ENCODE measurements around the gene MS4A14. TPM values are rescaled to one million over a fixed set of nuclear protein-coding genes. Genes with fewer than 3 reads are reported as not detected.

Gene MS4A14
- total and polyA plus RNA-seq, 2 experiments from 2014 or later: not detected

GRCh38 chr11:60348116-60348515, 48.1 kb upstream of the MS4A14 start:
- H3K36me3 Mint-ChIP-seq (ENCODE audit: low read depth): 0 out of 3 replicates have a peak, but pooled peaks cover 4% of the 10 kb centered on the region
- no peaks in the 10 kb centered on the region for H3F3A ChIP-seq (replicated peaks; ENCODE audit: low read depth)

GRCh38 chr11:60349990-60350389, 46.3 kb upstream of the MS4A14 start:
- H3K4me3 Mint-ChIP-seq: no peak overlapping the region
- H3K36me3 ChIP-seq (ENCODE audit: insufficient read depth): no peaks in the 10 kb centered on the region
- H3K27me3 ChIP-seq (ENCODE audit: insufficient read depth): no peaks in the 10 kb centered on the region
- H3K9me3 Mint-ChIP-seq: peaks cover 24% of the 10 kb centered on the region
- DNase-seq (ENCODE audit: low spot score): no peak
- no peaks in the 10 kb centered on the region for H3F3A ChIP-seq (replicated peaks; ENCODE audit: low read depth)
- H4K20me1 ChIP-seq (replicated peaks; ENCODE audit: insufficient read depth): no peaks in the 10 kb centered on the region
- H3K79me2 ChIP-seq (replicated peaks; ENCODE audit: insufficient read depth): no peaks in the 10 kb centered on the region
- peaks cover 11% of the 10 kb centered on the region; the same call in 1 of the 3 replicates for H3K36me3 Mint-ChIP-seq (ENCODE audit: low read depth)
- H3K4me1 ChIP-seq (ENCODE audit: insufficient read depth): no peaks in the 10 kb centered on the region
- no peak overlapping the region for H3K4me2 ChIP-seq
- no peak for ATAC-seq
- H3K27ac ChIP-seq (ENCODE audit: low read depth): no peak overlapping the region
- H3K27ac Mint-ChIP-seq: no peak overlapping the region
- no peaks in the 10 kb centered on the region for H3K4me1 Mint-ChIP-seq
- peaks cover 13% of the 10 kb centered on the region; the same call in 1 of the 2 replicates for H3K9me2 ChIP-seq (ENCODE audit: insufficient read depth)
- no peak overlapping the region for H3K4me3 ChIP-seq
- H2AFZ ChIP-seq: no peak overlapping the region
- peaks cover 2% of the 10 kb centered on the region for H3K27me3 Mint-ChIP-seq (ENCODE audit: insufficient read depth, low read depth, poor library complexity)
- TF ChIP-seq CREB1 (CRISPR knock-in tag; IDR thresholded peaks at IDR 0.05; ENCODE audit: low read depth) (no peak), STAT1 (IDR thresholded peaks at IDR 0.05; ENCODE audit: unreplicated experiment) (no peak), JUNB (IDR thresholded peaks at IDR 0.05; ENCODE audit: unreplicated experiment) (no peak), ZNF462 (CRISPR knock-in tag; IDR thresholded peaks at IDR 0.05) (no peak), ZNF331 (CRISPR knock-in tag; IDR thresholded peaks at IDR 0.05; ENCODE audit: low read depth) (no peak)
- TF ChIP-seq, protein P1, sequence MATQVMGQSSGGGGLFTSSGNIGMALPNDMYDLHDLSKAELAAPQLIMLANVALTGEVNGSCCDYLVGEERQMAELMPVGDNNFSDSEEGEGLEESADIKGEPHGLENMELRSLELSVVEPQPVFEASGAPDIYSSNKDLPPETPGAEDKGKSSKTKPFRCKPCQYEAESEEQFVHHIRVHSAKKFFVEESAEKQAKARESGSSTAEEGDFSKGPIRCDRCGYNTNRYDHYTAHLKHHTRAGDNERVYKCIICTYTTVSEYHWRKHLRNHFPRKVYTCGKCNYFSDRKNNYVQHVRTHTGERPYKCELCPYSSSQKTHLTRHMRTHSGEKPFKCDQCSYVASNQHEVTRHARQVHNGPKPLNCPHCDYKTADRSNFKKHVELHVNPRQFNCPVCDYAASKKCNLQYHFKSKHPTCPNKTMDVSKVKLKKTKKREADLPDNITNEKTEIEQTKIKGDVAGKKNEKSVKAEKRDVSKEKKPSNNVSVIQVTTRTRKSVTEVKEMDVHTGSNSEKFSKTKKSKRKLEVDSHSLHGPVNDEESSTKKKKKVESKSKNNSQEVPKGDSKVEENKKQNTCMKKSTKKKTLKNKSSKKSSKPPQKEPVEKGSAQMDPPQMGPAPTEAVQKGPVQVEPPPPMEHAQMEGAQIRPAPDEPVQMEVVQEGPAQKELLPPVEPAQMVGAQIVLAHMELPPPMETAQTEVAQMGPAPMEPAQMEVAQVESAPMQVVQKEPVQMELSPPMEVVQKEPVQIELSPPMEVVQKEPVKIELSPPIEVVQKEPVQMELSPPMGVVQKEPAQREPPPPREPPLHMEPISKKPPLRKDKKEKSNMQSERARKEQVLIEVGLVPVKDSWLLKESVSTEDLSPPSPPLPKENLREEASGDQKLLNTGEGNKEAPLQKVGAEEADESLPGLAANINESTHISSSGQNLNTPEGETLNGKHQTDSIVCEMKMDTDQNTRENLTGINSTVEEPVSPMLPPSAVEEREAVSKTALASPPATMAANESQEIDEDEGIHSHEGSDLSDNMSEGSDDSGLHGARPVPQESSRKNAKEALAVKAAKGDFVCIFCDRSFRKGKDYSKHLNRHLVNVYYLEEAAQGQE (IDR thresholded peaks at IDR 0.05; ENCODE audit: unreplicated experiment): no peak

More at GRCh38 chr11:60348116-60348515, 48.1 kb upstream of the MS4A14 start:
- H3K27me3 ChIP-seq (ENCODE audit: insufficient read depth): no peaks in the 10 kb centered on the region
- no peaks in the 10 kb centered on the region for H3K4me1 ChIP-seq (ENCODE audit: insufficient read depth)
- no peak overlapping the region for H3K27ac ChIP-seq (ENCODE audit: low read depth)
- Mint-ChIP-seq H3K27me3 (ENCODE audit: insufficient read depth, low read depth, poor library complexity) (peaks cover 2% of the 10 kb centered on the region), H3K9me3 (peaks cover 9% of the 10 kb centered on the region; the same call in 1 of the 3 replicates), H3K4me3 (no peak overlapping the region), H3K27ac (no peak overlapping the region), H3K4me1 (no peaks in the 10 kb centered on the region)
- H2AFZ ChIP-seq: no peak overlapping the region
- H3K9me2 ChIP-seq (ENCODE audit: insufficient read depth): peaks cover 7% of the 10 kb centered on the region; the same call in 1 of the 2 replicates
- peak; percentile 62 for ATAC-seq
- H3K79me2 ChIP-seq (replicated peaks; ENCODE audit: insufficient read depth): no peaks in the 10 kb centered on the region
- no peaks in the 10 kb centered on the region for H3K36me3 ChIP-seq (ENCODE audit: insufficient read depth)
- H3K4me2 ChIP-seq: no peak overlapping the region
- TF ChIP-seq CTCF (conservative IDR thresholded peaks at IDR 0.05; ENCODE audit: low read depth in 2 of 2): peak; percentile 50 to 79
- no peak for TF ChIP-seq JUNB (IDR thresholded peaks at IDR 0.05; ENCODE audit: unreplicated experiment)
- no peaks in the 10 kb centered on the region for H4K20me1 ChIP-seq (replicated peaks; ENCODE audit: insufficient read depth)
- no peak overlapping the region for H3K4me3 ChIP-seq
- DNase-seq (ENCODE audit: low spot score): peak; percentile 51
